K562 (cell line): ENCODE results near the gene ALAS2. TPM values are rescaled to one million over a fixed set of nuclear protein-coding genes. Genes with fewer than 3 reads are reported as not detected.

Experiments used
- ATAC-seq: fragments of 200-7000 bp; cut with Tn5 transposase; 3 replicates; pipeline ENCODE4 v1.9.1; 2020; ENCODE audit warnings: moderate library complexity
- BruUV-seq: library from RNA; stranded (reverse); fragments of 400-500 nt; replicated peaks from 2 replicates; lab custom pipeline; 2021; lab: Mats Ljungman, UMichigan
- CTCF ChIA-PET: fragments of 300-600 bp; formaldehyde crosslinking; extraction: SDS; loops from one replicate; lab custom pipeline; 2021; ENCODE audit warnings: low intra/inter-chr PET ratio; lab: Yijun Ruan, JAX
- POLR2A ChIA-PET: fragments of 300-600, 350-650 bp; sonication (Branson Sonifier 250); formaldehyde crosslinking; extraction: SDS; loops from one replicate; lab custom pipeline; 2021; ENCODE audit warnings: antibody characterized with exemption, inconsistent platforms; lab: Yijun Ruan, JAX
- DNase-seq, 4 experiments: peaks; one replicate each; pipeline versions ENCODE4 v3.0.0 to v3.0.0-alpha.2; 2011 to 2018; ENCODE audit warnings: low spot score in 3 of 4, mixed read lengths in 3 of 4; ENCODE audit errors: extremely low read depth in 1 of 4
- FAIRE-seq: peaks from 2 replicates; lab custom pipeline; 2011; peaks lifted over from hg19 to GRCh38; lab: Jason Lieb, UNC
- H2AFZ ChIP-seq: 2 replicates; pipeline ENCODE4 v1.6.0; 2011; ENCODE audit warnings: low read depth, low read length, control low read depth, inconsistent platforms
- H3K27ac ChIP-seq: fragments of 200-600 bp; 3 replicates; pipeline ENCODE4 v1.8.0; 2011; ENCODE audit warnings: low read depth, mild to moderate bottlenecking, control low read depth, inconsistent platforms, low read length, moderate library complexity, mixed read lengths; ENCODE audit errors: extremely low read depth
- H3K27me3 ChIP-seq, 2 experiments: fragments of 300-600 bp in 1 of 2; 2 replicates in 1 of 2; 3 replicates in 1 of 2; pipeline versions ENCODE4 v1.6.0 to v1.8.0; 2011; ENCODE audit warnings: inconsistent platforms in 2 of 2, low read length in 2 of 2, mild to moderate bottlenecking in 1 of 2, mixed read lengths in 1 of 2, moderate library complexity in 1 of 2; ENCODE audit not compliant: control insufficient read depth in 2 of 2, insufficient read depth in 2 of 2
- H3K36me3 ChIP-seq: fragments of 300-600 bp; 3 replicates; pipeline ENCODE4 v1.8.0; 2011; ENCODE audit warnings: mild to moderate bottlenecking, low read length, inconsistent platforms; ENCODE audit not compliant: control insufficient read depth, insufficient read depth
- H3K4me1 ChIP-seq, 2 experiments: fragments of 200-600 bp in 1 of 2; replicated peaks in 1 of 2; 2 replicates in 1 of 2; 3 replicates in 1 of 2; pipeline versions ENCODE4 v1.5.1 to v1.8.0; 2011; ENCODE audit warnings: inconsistent platforms in 2 of 2, low read length in 2 of 2, mild to moderate bottlenecking in 1 of 2, mixed read lengths in 1 of 2, moderate library complexity in 1 of 2; ENCODE audit not compliant: control insufficient read depth in 2 of 2, insufficient read depth in 2 of 2
- H3K4me2 ChIP-seq: 2 replicates; pipeline ENCODE4 v1.6.1; 2011; ENCODE audit warnings: low read length, control low read depth, inconsistent platforms, mixed read lengths; ENCODE audit not compliant: insufficient read depth
- H3K4me3 ChIP-seq: fragments of 200-600 bp; sonication (generic), shearing (Covaris generic); 2 replicates; pipeline ENCODE4 v1.5.1; 2016; ENCODE audit warnings: control low read depth, inconsistent platforms
- H3K79me2 ChIP-seq: fragments of 200-600 bp; 3 replicates; pipeline ENCODE4 v1.8.0; 2011; ENCODE audit warnings: low read length, inconsistent platforms; ENCODE audit not compliant: control insufficient read depth, insufficient read depth
- H3K9ac ChIP-seq, 2 experiments: 2 replicates each; pipeline versions ENCODE4 v1.6.0 to v1.6.1; 2011; ENCODE audit warnings: low read depth in 2 of 2, low read length in 2 of 2, control low read depth in 1 of 2, inconsistent platforms in 1 of 2, mild to moderate bottlenecking in 1 of 2, mixed read lengths in 1 of 2; ENCODE audit not compliant: insufficient read depth in 1 of 2
- H3K9me1 ChIP-seq: one replicate; pipeline ENCODE4 v1.6.0; 2011; ENCODE audit warnings: inconsistent platforms, mild to moderate bottlenecking, low read length, moderate library complexity; ENCODE audit not compliant: control insufficient read depth, insufficient read depth
- H3K9me3 ChIP-seq: replicated peaks from 2 replicates; pipeline ENCODE4 v1.5.1; 2011; ENCODE audit warnings: low read depth, low read length, inconsistent platforms; ENCODE audit not compliant: control insufficient read depth, insufficient read depth
- H4K20me1 ChIP-seq: replicated peaks from 2 replicates; pipeline ENCODE4 v1.6.1; 2011; ENCODE audit warnings: low read length, inconsistent platforms, mixed read lengths; ENCODE audit not compliant: control insufficient read depth, insufficient read depth
- CEBPG ChIP-seq, 3 experiments: fragments of 200-800 bp in 1 of 3; sonication (Bioruptor generic) in 1 of 3; sonication (generic) in 1 of 3; formaldehyde crosslinking in 1 of 3; IDR thresholded peaks in 2 of 3; conservative IDR thresholded peaks in 1 of 3; 2 replicates each; pipeline versions ENCODE4 v1.6.1 to v1.8.0; 2016 to 2022; ENCODE audit warnings: missing compliant biosample characterization in 2 of 3, missing genetic modification characterization in 2 of 3, mild to moderate bottlenecking in 1 of 3, missing genetic modification reagents in 1 of 3
- CREB1 ChIP-seq, 2 experiments: sonication (generic) in 1 of 2; formaldehyde crosslinking in 1 of 2; IDR thresholded peaks; 2 replicates each; pipeline versions ENCODE4 v1.6.1 to v1.8.0; 2012 to 2022; ENCODE audit warnings: inconsistent platforms in 1 of 2, mild to moderate bottlenecking in 1 of 2, missing genetic modification reagents in 1 of 2, moderate library complexity in 1 of 2
- ETS2 ChIP-seq: IDR thresholded peaks from 2 replicates; pipeline ENCODE4 v1.6.1; 2016; ENCODE audit warnings: borderline replicate concordance, missing genetic modification characterization, mild to moderate bottlenecking, moderate library complexity, missing compliant biosample characterization; ENCODE audit not compliant: poor library complexity, severe bottlenecking
- GATAD2B ChIP-seq: fragments of 450-650 bp; IDR thresholded peaks from 2 replicates; pipeline ENCODE4 v1.6.1; 2017; ENCODE audit warnings: mild to moderate bottlenecking, borderline replicate concordance
- MBD2 ChIP-seq: sonication (generic); IDR thresholded peaks from 2 replicates; pipeline ENCODE4 v1.6.1; 2016; ENCODE audit warnings: low read depth, borderline replicate concordance
- PHTF2 ChIP-seq: fragments of 250-450 bp; sonication (Bioruptor Pico); IDR thresholded peaks from 2 replicates; pipeline ENCODE4 v1.5.0; 2021; ENCODE audit warnings: mild to moderate bottlenecking
- POLR3A ChIP-seq: IDR thresholded peaks from 2 replicates; pipeline ENCODE4 v1.6.1; 2011; ENCODE audit warnings: borderline replicate concordance, mild to moderate bottlenecking, moderate library complexity; ENCODE audit not compliant: insufficient read length, insufficient read depth; ENCODE audit errors: extremely low read depth
- SPI1 ChIP-seq: IDR thresholded peaks from 2 replicates; pipeline ENCODE4 v1.6.1; 2011; ENCODE audit warnings: low read depth, low read length, control low read depth, borderline replicate concordance
- ZBTB8A ChIP-seq: fragments of 450-650 bp; IDR thresholded peaks from 2 replicates; pipeline ENCODE4 v1.6.1; 2018; ENCODE audit warnings: mild to moderate bottlenecking, moderate library complexity; ENCODE audit not compliant: partially characterized antibody
- ZEB2 ChIP-seq: fragments of 450-650 bp; IDR thresholded peaks from 2 replicates; pipeline ENCODE4 v1.6.1; 2016
- ZNF23 ChIP-seq: fragments of 250-450 bp; sonication (Bioruptor Pico); IDR thresholded peaks from 2 replicates; pipeline ENCODE4 v1.4.0; 2020; ENCODE audit warnings: mild to moderate bottlenecking
- WGBS: fragments of 100-300 bp; shearing (Covaris generic); methylation state at CpG from one replicate; pipeline ENCODE4 v1.1.6; 2016; ENCODE audit warnings: low coverage, mixed read lengths; ENCODE audit not compliant: insufficient coverage; ENCODE audit errors: missing lambda C conversion rate; 5-methylcytosine and 5-hydroxymethylcytosine counted together
- in situ Hi-C: fragments of 300-500 bp; cut with MboI; formaldehyde crosslinking; loops from 4 replicates; pipeline ENCODE4 v1.15.0; 2018; ENCODE audit warnings: inconsistent platforms, mixed read lengths
- intact Hi-C: fragments of 100-400 bp; cut with micrococcal nuclease; formaldehyde crosslinking; loops from 2 replicates; pipeline ENCODE4 v1.14.2; 2022
- polyA plus RNA-seq, 8 experiments: library from polyadenylated mRNA; depleted of rRNA in 4 of 8; stranded (reverse) in 5 of 8; unstranded in 3 of 8; fragments of >200 nt; fragmentation: Nextera tagmentation in 2 of 8; fragmentation: Illumina TruSeq in 1 of 8; extraction: Ambion mirVana in 2 of 8; extraction: Trizol in 1 of 8; gene quantifications; 2 replicates each; pipeline versions ENCODE4 v1.2.1 to v1.2.3, GENCODE V29; 2011 to 2014; ENCODE audit warnings: inconsistent platforms in 1 of 8, missing spikeins in 1 of 8
- total RNA-seq, 7 experiments: library from RNA; depleted of rRNA in 6 of 7; stranded (reverse); fragments of >200 nt in 6 of 7; fragmentation: Illumina TruSeq in 2 of 7; extraction: Trizol in 2 of 7; gene quantifications; 2 replicates each; pipeline versions ENCODE4 v1.2.1 to v1.2.3, GENCODE V29; 2011 to 2021; ENCODE audit warnings: low replicate concordance in 1 of 7
- TF ChIP-seq, protein P1 (sequence below): fragments of 200-800 bp; sonication (Bioruptor generic); IDR thresholded peaks from 2 replicates; pipeline ENCODE4 v1.6.1; 2017; ENCODE audit warnings: missing genetic modification characterization, missing compliant biosample characterization
- TF ChIP-seq, protein P2 (sequence below): fragments of 250-450 bp; sonication (Bioruptor Pico); IDR thresholded peaks from 2 replicates; pipeline ENCODE4 v1.6.1; 2021; ENCODE audit warnings: mild to moderate bottlenecking
- TF ChIP-seq, protein P3 (sequence below): IDR thresholded peaks from 3 replicates; pipeline ENCODE4 v1.6.1; 2011; ENCODE audit warnings: borderline replicate concordance, mild to moderate bottlenecking, moderate library complexity; ENCODE audit not compliant: insufficient read length; ENCODE audit errors: extremely low read depth

Gene ALAS2
- total and polyA plus RNA-seq, 9 of the 15 experiments (the other 6 are each of a cell fraction or from before 2014, with no cell fraction given), result 14.6 to 101 (median 33.4) TPM

DNA sequence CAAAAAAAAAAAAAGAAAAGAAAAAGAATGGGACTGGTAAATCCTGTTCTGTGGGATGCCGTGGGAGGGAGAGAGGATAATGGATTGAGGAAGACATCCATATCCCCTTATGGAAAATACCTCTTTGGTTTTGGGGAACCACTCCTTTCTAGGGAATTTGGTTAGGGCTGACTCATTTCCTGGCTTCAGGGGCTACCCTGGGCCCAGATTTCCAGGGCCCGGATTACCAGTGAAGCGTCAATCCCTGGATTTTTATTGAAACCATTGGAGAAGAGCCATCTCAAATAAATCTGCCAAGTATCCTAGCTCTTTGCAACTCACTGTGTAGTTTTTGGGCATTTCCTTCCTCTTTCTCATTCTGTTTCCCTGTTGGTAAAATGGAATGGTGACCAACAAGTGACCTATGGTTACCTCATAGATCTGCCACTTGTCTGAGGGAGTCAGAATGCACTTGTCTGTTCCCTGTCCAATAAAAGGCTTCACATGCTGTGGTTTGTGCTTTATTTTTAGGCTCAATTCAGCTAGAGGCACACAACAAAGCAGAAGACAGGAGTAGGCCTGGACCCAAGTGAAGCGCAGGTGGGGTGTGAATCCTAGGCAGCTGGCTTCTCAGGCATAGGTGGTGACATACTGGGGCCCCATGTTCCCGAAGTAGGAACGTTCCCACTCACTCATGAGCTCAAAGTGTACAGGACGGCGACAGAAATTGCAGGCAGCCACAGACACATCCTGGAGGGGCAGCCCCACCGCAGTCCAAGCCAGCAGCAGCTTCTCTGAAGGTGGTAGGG is 22.0 kb downstream of the ALAS2 start:
- Histone ChIP-seq H3K36me3 (peaks cover 37% of the 10 kb centered on the region), H2AFZ (no peak overlapping the region), H3K9me3 (no peaks in the 10 kb centered on the region), H3K4me2 (no peak overlapping the region), H3K27me3 (no peaks in the 10 kb centered on the region), H3K27ac (no peak overlapping the region; the same call in 2 of the 3 replicates), H3K79me2 (no peaks in the 10 kb centered on the region), H3K9me1 (no peaks in the 10 kb centered on the region), H3K4me1 (peaks cover 4 to 6% of the 10 kb centered on the region in 2 experiments; a peak in 4 of 5 replicates), H4K20me1 (no peaks in the 10 kb centered on the region), H3K4me3 (no peak overlapping the region), H3K9ac (no peak overlapping the region)
- TF ChIP-seq ZEB2, result no peak
- TF ChIP-seq PHTF2 (CRISPR knock-in tag), result no peak
- no peak for TF ChIP-seq MBD2
- TF ChIP-seq, protein P1, sequence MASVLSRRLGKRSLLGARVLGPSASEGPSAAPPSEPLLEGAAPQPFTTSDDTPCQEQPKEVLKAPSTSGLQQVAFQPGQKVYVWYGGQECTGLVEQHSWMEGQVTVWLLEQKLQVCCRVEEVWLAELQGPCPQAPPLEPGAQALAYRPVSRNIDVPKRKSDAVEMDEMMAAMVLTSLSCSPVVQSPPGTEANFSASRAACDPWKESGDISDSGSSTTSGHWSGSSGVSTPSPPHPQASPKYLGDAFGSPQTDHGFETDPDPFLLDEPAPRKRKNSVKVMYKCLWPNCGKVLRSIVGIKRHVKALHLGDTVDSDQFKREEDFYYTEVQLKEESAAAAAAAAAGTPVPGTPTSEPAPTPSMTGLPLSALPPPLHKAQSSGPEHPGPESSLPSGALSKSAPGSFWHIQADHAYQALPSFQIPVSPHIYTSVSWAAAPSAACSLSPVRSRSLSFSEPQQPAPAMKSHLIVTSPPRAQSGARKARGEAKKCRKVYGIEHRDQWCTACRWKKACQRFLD (CRISPR knock-in tag), result no peak
- no peak for TF ChIP-seq CREB1 (IDR thresholded peaks at IDR 0.05)
- no peak for TF ChIP-seq CREB1 (CRISPR knock-in tag; IDR thresholded peaks at IDR 0.05)
- TF ChIP-seq ETS2 (tag), result no peak
- TF ChIP-seq, protein P2, sequence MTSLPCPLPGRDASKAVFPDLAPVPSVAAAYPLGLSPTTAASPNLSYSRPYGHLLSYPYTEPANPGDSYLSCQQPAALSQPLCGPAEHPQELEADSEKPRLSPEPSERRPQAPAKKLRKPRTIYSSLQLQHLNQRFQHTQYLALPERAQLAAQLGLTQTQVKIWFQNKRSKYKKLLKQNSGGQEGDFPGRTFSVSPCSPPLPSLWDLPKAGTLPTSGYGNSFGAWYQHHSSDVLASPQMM (CRISPR knock-in tag), result no peak
- TF ChIP-seq ZNF23 (CRISPR knock-in tag), result no peak
- no peak for TF ChIP-seq CEBPG (CRISPR knock-in tag; IDR thresholded peaks at IDR 0.05)
- no peak for TF ChIP-seq CEBPG (tag; conservative IDR thresholded peaks at IDR 0.05 in 1 of 2, IDR thresholded peaks at IDR 0.05 in 1 of 2)
- TF ChIP-seq SPI1, result no peak
- TF ChIP-seq GATAD2B, result no peak
- no peak for TF ChIP-seq POLR3A
- TF ChIP-seq, protein P3, sequence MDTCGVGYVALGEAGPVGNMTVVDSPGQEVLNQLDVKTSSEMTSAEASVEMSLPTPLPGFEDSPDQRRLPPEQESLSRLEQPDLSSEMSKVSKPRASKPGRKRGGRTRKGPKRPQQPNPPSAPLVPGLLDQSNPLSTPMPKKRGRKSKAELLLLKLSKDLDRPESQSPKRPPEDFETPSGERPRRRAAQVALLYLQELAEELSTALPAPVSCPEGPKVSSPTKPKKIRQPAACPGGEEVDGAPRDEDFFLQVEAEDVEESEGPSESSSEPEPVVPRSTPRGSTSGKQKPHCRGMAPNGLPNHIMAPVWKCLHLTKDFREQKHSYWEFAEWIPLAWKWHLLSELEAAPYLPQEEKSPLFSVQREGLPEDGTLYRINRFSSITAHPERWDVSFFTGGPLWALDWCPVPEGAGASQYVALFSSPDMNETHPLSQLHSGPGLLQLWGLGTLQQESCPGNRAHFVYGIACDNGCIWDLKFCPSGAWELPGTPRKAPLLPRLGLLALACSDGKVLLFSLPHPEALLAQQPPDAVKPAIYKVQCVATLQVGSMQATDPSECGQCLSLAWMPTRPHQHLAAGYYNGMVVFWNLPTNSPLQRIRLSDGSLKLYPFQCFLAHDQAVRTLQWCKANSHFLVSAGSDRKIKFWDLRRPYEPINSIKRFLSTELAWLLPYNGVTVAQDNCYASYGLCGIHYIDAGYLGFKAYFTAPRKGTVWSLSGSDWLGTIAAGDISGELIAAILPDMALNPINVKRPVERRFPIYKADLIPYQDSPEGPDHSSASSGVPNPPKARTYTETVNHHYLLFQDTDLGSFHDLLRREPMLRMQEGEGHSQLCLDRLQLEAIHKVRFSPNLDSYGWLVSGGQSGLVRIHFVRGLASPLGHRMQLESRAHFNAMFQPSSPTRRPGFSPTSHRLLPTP, result no peak
- TF ChIP-seq ZBTB8A, result no peak
- ChIA-PET CTCF (no interaction called here), POLR2A (interaction anchor here (0.9 to 2.0 kb wide), 3 partner anchors 9 to 20 kb away, joined by 3 to 10 read pairs (median 4); partner anchors contain the start of gene APEX2)
- BruUV-seq, result no TSS peak
- in situ Hi-C loops (no loop called here), intact Hi-C loops (loop anchor here (10.0 kb wide), 1 partner anchor 46 kb away; no protein-coding TSS in a partner anchor)
- no peak for DNase-seq
- 58% methylated on average over 8 of the region's 9 CpGs for WGBS
- FAIRE-seq, result peak; percentile 42
- ATAC-seq, result no peak; the same call in 2 of the 3 replicates
